Measurements from ENCODE around the gene CIPC.

The CIPC gene

GRCh38 chr14:77063571-77064171 is 34.4 kb upstream of the CIPC start:
- Histone ChIP-seq H3K4me3 (ENCODE audit: low read length) (no peak overlapping the region), H3K9ac (ENCODE audit: low read length) (no peak overlapping the region), H3K27me3 (ENCODE audit: control insufficient read depth, insufficient read depth, low read length) (no peaks in the 10 kb centered on the region), H3K36me3 (ENCODE audit: control insufficient read depth, insufficient read depth, low read length) (no peaks in the 10 kb centered on the region), H3K27ac (ENCODE audit: low read depth, low read length) (no peak overlapping the region), H3K4me1 (ENCODE audit: control insufficient read depth, insufficient read depth, low read length) (no peaks in the 10 kb centered on the region)

- H3K4me1 ChIP-seq (ENCODE audit: control insufficient read depth, insufficient read depth, low read length), result no peaks in the 10 kb centered on the region
- H3K27me3 ChIP-seq (ENCODE audit: control insufficient read depth, insufficient read depth, low read length), result no peaks in the 10 kb centered on the region
- H3K4me3 ChIP-seq (ENCODE audit: low read length), result no peak overlapping the region
- no peak overlapping the region for H3K27ac ChIP-seq (ENCODE audit: low read depth, low read length)
- H3K36me3 ChIP-seq (ENCODE audit: control insufficient read depth, insufficient read depth, low read length), result no peaks in the 10 kb centered on the region
- no peak overlapping the region for H3K9ac ChIP-seq (ENCODE audit: low read length)
Measured at GRCh38 chr14:77064521-77065178, 33.4 kb upstream of the CIPC start.

- Histone ChIP-seq H3K27ac (ENCODE audit: low read depth, low read length) (no peak overlapping the region), H3K4me1 (ENCODE audit: control insufficient read depth, insufficient read depth, low read length) (peaks cover 7% of the 10 kb centered on the region), H3K36me3 (ENCODE audit: control insufficient read depth, insufficient read depth, low read length) (no peaks in the 10 kb centered on the region), H3K27me3 (ENCODE audit: control insufficient read depth, insufficient read depth, low read length) (no peaks in the 10 kb centered on the region), H3K4me3 (ENCODE audit: low read length) (no peak overlapping the region), H3K9ac (ENCODE audit: low read length) (no peak overlapping the region)
Measured at GRCh38 chr14:77065851-77066577, 32.0 kb upstream of the CIPC start.

GRCh38 chr14:77066578-77067172 is 31.4 kb upstream of the CIPC start:
- no peak overlapping the region for H3K4me3 ChIP-seq (ENCODE audit: low read length)
- H3K9ac ChIP-seq (ENCODE audit: low read length), result no peak overlapping the region
- no peaks in the 10 kb centered on the region for H3K36me3 ChIP-seq (ENCODE audit: control insufficient read depth, insufficient read depth, low read length)
- no peak overlapping the region for H3K27ac ChIP-seq (ENCODE audit: low read depth, low read length)
- no peaks in the 10 kb centered on the region for H3K27me3 ChIP-seq (ENCODE audit: control insufficient read depth, insufficient read depth, low read length)
- peaks cover 7% of the 10 kb centered on the region for H3K4me1 ChIP-seq (ENCODE audit: control insufficient read depth, insufficient read depth, low read length)

GRCh38 chr14:77067632-77068516 is 30.2 kb upstream of the CIPC start:
- Histone ChIP-seq H3K27ac (ENCODE audit: low read depth, low read length) (no peak overlapping the region), H3K36me3 (ENCODE audit: control insufficient read depth, insufficient read depth, low read length) (no peaks in the 10 kb centered on the region), H3K27me3 (ENCODE audit: control insufficient read depth, insufficient read depth, low read length) (no peaks in the 10 kb centered on the region), H3K4me3 (ENCODE audit: low read length) (no peak overlapping the region), H3K9ac (ENCODE audit: low read length) (no peak overlapping the region), H3K4me1 (ENCODE audit: control insufficient read depth, insufficient read depth, low read length) (peaks cover 7% of the 10 kb centered on the region)

GRCh38 chr14:77068517-77069200 is 29.4 kb upstream of the CIPC start:
- Histone ChIP-seq H3K9ac (ENCODE audit: low read length) (no peak overlapping the region), H3K4me3 (ENCODE audit: low read length) (no peak overlapping the region), H3K36me3 (ENCODE audit: control insufficient read depth, insufficient read depth, low read length) (no peaks in the 10 kb centered on the region), H3K4me1 (ENCODE audit: control insufficient read depth, insufficient read depth, low read length) (peaks cover 7% of the 10 kb centered on the region), H3K27me3 (ENCODE audit: control insufficient read depth, insufficient read depth, low read length) (no peaks in the 10 kb centered on the region), H3K27ac (ENCODE audit: low read depth, low read length) (no peak overlapping the region)

GRCh38 chr14:77069551-77069950 is 28.5 kb upstream of the CIPC start:
- H3K4me3 ChIP-seq (ENCODE audit: low read length), result no peak overlapping the region
- H3K27ac ChIP-seq (ENCODE audit: low read depth, low read length), result no peak overlapping the region
- H3K9ac ChIP-seq (ENCODE audit: low read length), result no peak overlapping the region
- H3K27me3 ChIP-seq (ENCODE audit: control insufficient read depth, insufficient read depth, low read length), result no peaks in the 10 kb centered on the region
- H3K36me3 ChIP-seq (ENCODE audit: control insufficient read depth, insufficient read depth, low read length), result no peaks in the 10 kb centered on the region
- peaks cover 7% of the 10 kb centered on the region for H3K4me1 ChIP-seq (ENCODE audit: control insufficient read depth, insufficient read depth, low read length)

- no peak overlapping the region for H3K9ac ChIP-seq (ENCODE audit: low read length)
Measured at GRCh38 chr14:77071938-77072388, 26.1 kb upstream of the CIPC start.

GRCh38 chr14:77074969-77075368 is 23.1 kb upstream of the CIPC start:
- H3K4me1 ChIP-seq (ENCODE audit: control insufficient read depth, insufficient read depth, low read length), result peaks cover 4% of the 10 kb centered on the region
- H3K27me3 ChIP-seq (ENCODE audit: control insufficient read depth, insufficient read depth, low read length), result no peaks in the 10 kb centered on the region
- H3K9ac ChIP-seq (ENCODE audit: low read length), result no peak overlapping the region
- H3K27ac ChIP-seq (ENCODE audit: low read depth, low read length), result no peak overlapping the region
- no peaks in the 10 kb centered on the region for H3K36me3 ChIP-seq (ENCODE audit: control insufficient read depth, insufficient read depth, low read length)
- no peak overlapping the region for H3K4me3 ChIP-seq (ENCODE audit: low read length)

More at GRCh38 chr14:77071938-77072388, 26.1 kb upstream of the CIPC start:
- Histone ChIP-seq H3K4me1 (ENCODE audit: control insufficient read depth, insufficient read depth, low read length) (peaks cover 7% of the 10 kb centered on the region), H3K4me3 (ENCODE audit: low read length) (no peak overlapping the region), H3K36me3 (ENCODE audit: control insufficient read depth, insufficient read depth, low read length) (no peaks in the 10 kb centered on the region), H3K27ac (ENCODE audit: low read depth, low read length) (no peak overlapping the region), H3K27me3 (ENCODE audit: control insufficient read depth, insufficient read depth, low read length) (no peaks in the 10 kb centered on the region)

- Histone ChIP-seq H3K9ac (ENCODE audit: low read length) (no peak overlapping the region), H3K4me1 (ENCODE audit: control insufficient read depth, insufficient read depth, low read length) (no peaks in the 10 kb centered on the region), H3K4me3 (ENCODE audit: low read length) (no peak overlapping the region), H3K27ac (ENCODE audit: low read depth, low read length) (peak overlapping the region; percentile 27), H3K36me3 (ENCODE audit: control insufficient read depth, insufficient read depth, low read length) (no peaks in the 10 kb centered on the region), H3K27me3 (ENCODE audit: control insufficient read depth, insufficient read depth, low read length) (no peaks in the 10 kb centered on the region)
Measured at GRCh38 chr14:77076113-77076631, 21.9 kb upstream of the CIPC start.

- no peaks in the 10 kb centered on the region for H3K4me1 ChIP-seq (ENCODE audit: control insufficient read depth, insufficient read depth, low read length)
- H3K27me3 ChIP-seq (ENCODE audit: control insufficient read depth, insufficient read depth, low read length), result no peaks in the 10 kb centered on the region
- H3K27ac ChIP-seq (ENCODE audit: low read depth, low read length), result no peak overlapping the region
- no peak overlapping the region for H3K9ac ChIP-seq (ENCODE audit: low read length)
- no peak overlapping the region for H3K4me3 ChIP-seq (ENCODE audit: low read length)
- H3K36me3 ChIP-seq (ENCODE audit: control insufficient read depth, insufficient read depth, low read length), result no peaks in the 10 kb centered on the region
Measured at GRCh38 chr14:77077040-77077439, 21.0 kb upstream of the CIPC start.
